Epithelial cell of esophagus (primary cell): ENCODE data around the gene GOLGA8B.
"Not testable (repeated sequence)": the region's sequence is repeated elsewhere in the genome, so short reads cannot be mapped to it uniquely, and the experiment has no call there.

Source experiments
- DNase-seq: peaks from one replicate; pipeline ENCODE4 v3.0.0; 2010; ENCODE audit warnings: low read depth
- H3K4me3 ChIP-seq: 2 replicates; pipeline ENCODE4 v1.5.1; 2011; ENCODE audit warnings: mild to moderate bottlenecking, low read length, control low read depth
- TF ChIP-seq, protein P1 (sequence below): IDR thresholded peaks from 2 replicates; pipeline ENCODE4 v1.5.1; 2011; ENCODE audit warnings: low read depth, mild to moderate bottlenecking, low read length, control low read depth, inconsistent platforms; ENCODE audit not compliant: insufficient read depth; ENCODE audit errors: missing control alignments

The GOLGA8B gene

DNA sequence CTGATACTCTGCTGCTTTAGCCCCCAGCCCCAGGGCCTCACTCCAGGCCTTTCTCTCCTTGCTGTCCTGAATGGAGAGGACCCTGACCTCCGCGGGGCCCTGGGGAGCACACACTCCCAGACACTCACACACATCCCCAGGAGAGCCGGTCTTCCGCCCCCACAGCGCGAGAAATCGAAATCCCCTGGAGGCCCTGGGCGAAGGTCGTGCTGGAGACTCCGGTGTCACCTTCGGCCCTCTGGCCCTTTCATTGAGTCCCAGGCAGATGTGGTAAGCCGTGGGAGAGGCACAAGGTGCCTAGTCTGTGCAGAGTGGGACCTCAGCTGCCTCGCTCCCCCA is 848 bp upstream of the GOLGA8B start:
- TF ChIP-seq, protein P1, sequence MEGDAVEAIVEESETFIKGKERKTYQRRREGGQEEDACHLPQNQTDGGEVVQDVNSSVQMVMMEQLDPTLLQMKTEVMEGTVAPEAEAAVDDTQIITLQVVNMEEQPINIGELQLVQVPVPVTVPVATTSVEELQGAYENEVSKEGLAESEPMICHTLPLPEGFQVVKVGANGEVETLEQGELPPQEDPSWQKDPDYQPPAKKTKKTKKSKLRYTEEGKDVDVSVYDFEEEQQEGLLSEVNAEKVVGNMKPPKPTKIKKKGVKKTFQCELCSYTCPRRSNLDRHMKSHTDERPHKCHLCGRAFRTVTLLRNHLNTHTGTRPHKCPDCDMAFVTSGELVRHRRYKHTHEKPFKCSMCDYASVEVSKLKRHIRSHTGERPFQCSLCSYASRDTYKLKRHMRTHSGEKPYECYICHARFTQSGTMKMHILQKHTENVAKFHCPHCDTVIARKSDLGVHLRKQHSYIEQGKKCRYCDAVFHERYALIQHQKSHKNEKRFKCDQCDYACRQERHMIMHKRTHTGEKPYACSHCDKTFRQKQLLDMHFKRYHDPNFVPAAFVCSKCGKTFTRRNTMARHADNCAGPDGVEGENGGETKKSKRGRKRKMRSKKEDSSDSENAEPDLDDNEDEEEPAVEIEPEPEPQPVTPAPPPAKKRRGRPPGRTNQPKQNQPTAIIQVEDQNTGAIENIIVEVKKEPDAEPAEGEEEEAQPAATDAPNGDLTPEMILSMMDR = no peak
- DNase-seq = no peak
- peak overlapping the region; percentile 68 for H3K4me3 ChIP-seq

DNA sequence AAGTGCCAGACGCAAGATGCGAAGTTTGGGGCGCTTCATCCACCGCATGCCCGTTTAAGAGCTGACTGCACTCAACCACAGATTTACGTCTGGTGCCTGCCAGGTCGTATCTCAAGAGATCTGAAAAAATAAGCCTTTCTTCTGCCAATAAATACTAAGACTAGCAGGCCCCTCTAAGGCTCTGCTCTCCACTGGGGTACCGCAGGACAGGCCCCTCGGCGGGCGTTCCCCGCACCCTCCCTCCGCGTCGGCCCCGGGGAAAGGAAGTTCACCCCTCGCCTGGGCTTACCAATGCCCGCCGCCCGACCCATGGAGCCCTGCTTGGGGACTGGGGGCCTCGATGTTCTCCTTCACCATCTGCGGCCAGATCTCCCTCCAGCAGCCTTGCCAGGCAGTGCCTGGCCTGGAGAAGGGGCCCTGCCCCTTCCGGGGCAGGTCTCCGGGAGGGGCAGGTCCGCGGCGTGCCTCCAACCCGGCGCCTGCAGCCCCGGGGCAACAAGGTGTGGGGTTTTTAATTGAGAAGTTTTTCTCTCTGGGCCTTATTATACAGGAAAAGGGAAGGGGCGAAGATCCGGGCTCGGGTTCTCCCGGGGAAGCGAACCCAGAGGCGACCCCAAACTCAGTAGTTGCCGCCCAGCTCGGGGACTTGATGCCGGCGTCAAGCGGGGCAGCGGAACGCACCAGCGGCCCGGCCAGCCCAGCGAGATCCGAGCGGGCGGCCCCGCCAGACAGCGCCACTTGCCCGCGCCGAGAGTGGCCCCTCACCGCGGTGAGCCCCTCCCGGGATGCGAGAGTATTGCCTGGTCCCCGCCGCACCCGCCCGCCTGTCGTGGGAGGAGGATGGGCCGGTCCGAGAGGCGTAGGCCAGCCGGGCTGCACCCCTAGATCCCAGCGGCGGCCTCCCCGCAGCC is 735 bp downstream of the GOLGA8B start:
- TF ChIP-seq, protein P1 = no peak
- H3K4me3 ChIP-seq = peak overlapping the region; percentile 68
- DNase-seq = peak; percentile 59

DNA sequence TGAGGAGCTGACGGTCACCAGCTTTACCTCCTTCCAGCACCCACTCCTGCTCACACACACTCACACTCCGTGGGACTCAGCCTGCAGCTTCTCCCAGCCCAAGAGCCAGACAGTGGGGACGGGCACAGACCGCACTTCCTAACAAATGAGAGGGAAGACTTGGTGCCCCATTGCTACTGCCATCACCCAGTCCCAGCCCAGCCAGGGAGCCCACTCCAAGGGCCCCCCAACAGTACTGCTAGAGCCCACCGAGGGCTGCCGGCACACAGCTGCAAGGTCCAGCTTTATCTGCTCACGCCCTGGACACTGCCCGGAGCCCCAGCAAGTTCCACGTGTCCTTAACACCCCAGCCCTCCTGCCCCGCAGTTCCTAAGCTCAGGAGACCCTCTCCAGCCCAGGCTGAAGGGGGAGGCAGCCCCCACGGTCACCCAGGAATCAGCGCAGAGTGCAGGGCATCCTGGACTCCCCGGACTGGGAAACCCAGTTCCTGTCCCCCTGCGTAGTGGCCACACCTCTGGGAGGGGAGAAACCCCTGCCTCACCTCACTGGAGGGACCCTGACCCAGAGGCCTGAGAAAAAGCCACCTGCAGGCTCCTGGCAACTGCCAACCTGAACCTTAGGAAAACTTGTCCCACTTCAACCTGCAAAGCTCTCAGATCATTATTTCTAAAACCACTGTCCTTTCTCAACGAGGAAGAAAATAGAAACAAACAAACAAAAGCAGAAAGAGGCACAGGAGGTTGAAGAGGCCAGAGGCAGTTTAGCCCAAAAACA is 1.6 kb downstream of the GOLGA8B start:
- DNase-seq = not testable (repeated sequence)
- H3K4me3 ChIP-seq = peak overlapping the region; percentile 68

DNA sequence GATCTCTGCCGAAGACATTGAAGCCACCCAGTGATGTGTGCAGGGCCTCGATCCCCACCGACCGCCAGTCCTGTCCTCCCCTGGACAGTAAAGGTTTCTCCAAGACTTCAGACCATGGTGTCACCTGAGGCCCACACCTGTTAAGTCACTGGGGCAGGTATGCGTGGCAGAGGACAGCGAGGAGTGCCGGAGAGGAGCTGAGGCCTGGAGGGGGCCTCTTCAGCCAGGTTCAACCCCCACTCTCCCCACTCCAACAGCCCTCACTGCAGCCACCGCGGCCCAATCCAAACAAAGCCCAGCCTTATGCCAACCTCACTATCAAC is 2.4 kb downstream of the GOLGA8B start:
- H3K4me3 ChIP-seq = no peak overlapping the region
- TF ChIP-seq, protein P1 = no peak
- no peak for DNase-seq

DNA sequence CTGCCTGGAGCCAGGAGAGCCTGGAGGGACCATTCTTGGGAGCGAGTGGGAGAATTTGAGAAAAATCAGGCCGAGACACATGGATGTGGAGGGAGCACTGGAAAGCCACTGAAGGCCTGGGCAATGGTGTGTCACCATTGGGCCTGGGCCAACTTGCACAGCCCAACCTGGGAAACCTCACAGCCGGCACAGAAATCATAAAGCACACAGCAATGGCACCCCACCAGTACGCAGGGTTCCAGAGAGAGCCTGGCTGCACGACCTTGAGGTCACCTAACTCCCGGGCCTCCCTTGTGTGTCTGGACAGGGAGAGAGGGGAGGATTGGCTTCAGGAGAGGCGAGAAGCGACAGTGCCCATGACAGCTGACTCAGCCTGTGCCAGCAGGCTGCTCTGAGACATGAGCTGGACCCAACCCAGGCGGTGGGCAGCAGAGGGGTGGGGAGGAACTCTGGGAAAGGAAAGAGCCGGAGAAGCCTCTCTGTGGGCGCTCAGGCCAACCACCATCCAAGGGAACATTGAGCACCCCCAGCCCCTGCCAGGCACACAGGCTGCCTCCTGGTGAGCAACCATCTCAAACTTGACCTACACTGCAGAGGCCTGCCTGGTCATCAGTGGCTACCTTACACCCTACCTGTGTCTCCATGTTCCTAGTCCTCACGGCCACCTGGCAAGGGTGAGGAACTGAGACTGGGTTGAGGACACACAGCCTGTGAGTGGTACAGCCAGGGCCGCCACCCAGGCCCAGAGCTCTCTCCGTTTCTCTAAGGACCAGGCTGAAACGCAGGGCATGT is 3.0 kb downstream of the GOLGA8B start:
- DNase-seq, H3K4me3 ChIP-seq: not testable (repeated sequence)

DNA sequence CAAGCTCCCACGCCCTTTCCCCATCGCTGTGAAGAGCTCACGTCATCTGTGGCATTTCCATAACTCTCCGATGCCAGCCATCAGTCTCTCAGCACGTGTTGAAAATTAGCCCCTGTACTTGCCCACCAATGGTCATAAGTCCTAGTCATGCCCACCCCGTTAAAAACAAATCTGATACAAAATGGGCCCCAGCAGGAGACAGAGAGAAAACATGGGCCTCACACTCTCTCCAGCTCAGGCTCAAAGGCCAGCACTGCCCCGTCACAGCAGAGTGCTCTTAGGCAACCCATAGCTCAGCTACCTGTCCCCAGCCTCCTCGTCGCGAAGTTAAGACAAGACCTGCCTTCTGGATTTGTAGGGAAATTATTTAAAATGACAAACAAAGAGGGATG is 5.2 kb downstream of the GOLGA8B start:
- DNase-seq = no peak

DNA sequence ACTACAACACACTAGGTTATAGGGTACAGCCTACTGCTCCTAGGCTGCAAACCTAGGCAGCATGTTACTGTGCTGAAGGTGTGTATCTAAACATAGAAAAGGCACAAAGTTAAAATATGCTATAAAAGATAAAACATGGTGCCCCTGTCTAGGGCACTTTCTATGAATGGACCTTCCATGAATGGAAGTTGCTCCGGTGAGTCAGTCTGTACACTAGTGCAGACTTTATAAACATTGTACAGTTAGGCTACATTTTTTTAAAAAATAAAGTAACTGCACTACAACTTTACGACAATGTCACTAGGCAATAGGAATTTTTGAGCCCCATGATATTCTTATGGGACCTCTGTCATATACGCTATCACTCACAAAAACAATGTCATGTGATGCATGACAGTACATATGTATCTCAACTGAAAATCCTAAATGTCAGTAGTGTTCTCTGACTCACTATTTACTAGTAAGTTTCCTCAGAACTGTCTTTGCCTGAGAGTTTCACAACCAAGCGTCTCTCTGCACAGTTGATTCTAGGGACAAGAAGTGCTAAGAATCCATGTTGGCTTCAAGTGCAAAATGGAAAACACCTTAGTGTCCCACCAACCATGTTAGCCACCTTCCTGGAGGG is 5.7 kb downstream of the GOLGA8B start:
- peak; percentile 48 for DNase-seq
- not testable (repeated sequence) for H3K4me3 ChIP-seq

More for the DNA sequence above, 5.2 kb downstream of the GOLGA8B start:
- TF ChIP-seq, protein P1 = no peak
- no peak overlapping the region for H3K4me3 ChIP-seq

DNA sequence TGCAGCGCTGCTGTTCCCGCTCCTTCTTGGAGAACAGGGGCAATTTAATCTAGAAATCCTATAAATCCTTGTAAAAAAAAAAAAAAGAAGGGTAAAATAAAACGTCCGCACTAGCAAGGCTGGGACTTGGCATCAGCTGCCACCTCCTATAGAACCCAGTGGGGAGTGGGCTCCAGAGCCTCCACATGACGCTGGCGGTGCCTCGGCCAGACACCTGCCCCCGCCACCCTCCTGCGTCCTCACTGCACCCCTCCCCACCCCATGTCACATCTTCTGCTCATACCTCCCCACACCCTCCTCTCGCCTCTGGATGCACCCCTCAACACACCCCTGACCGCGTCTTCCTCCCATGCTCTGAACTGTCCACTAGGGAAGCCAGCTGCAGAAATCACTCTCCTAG is 8.4 kb downstream of the GOLGA8B start:
- not testable (repeated sequence) for H3K4me3 ChIP-seq, DNase-seq

DNA sequence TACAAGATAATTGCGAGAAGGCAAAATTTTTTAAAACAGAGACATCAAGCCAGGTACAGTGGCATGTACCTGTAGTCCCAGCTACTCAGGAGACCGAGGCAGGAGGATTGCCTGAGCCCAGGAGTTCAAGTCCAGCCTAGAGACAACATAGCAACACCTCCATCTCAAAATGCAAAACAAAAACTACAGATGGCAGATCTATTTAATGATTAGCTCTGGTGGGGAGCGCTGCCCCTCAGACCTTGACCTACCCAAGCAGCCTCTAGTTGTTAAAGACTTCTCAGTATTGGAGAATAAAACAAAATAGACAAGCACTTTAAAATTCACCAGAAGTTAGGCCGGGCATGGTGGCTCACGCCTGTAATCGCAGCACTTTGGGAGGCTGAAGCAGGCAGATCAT is 10.5 kb downstream of the GOLGA8B start:
- not testable (repeated sequence) for DNase-seq, H3K4me3 ChIP-seq

DNA sequence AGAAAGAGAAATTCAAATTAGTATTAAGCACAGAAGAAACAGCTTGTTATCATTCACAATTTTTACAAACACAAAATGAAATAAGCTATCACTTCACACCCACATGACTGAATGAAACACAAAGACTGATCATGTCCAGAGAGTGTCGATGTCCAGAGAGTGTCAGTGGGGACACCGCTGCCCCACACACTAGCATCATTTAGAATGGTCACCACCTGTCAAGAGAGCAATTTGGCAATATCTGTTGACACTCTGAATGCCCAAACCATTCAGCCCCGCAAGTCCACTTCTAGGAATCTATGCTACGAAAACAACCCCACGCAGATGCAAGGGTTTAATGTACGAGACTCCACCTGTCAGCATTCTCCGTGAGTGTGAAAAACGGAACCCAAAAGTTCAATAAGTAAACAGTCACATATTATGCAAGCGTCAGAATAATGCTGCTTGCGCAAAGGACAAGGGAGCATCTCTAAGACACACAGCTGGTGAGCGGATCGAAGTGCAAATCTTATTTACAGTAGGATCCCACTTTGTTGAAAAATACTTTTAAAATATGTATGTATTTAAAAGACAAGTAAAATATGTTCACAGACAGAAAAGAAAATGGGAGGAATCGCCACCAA is 11.3 kb downstream of the GOLGA8B start:
- DNase-seq = not testable (repeated sequence)

DNA sequence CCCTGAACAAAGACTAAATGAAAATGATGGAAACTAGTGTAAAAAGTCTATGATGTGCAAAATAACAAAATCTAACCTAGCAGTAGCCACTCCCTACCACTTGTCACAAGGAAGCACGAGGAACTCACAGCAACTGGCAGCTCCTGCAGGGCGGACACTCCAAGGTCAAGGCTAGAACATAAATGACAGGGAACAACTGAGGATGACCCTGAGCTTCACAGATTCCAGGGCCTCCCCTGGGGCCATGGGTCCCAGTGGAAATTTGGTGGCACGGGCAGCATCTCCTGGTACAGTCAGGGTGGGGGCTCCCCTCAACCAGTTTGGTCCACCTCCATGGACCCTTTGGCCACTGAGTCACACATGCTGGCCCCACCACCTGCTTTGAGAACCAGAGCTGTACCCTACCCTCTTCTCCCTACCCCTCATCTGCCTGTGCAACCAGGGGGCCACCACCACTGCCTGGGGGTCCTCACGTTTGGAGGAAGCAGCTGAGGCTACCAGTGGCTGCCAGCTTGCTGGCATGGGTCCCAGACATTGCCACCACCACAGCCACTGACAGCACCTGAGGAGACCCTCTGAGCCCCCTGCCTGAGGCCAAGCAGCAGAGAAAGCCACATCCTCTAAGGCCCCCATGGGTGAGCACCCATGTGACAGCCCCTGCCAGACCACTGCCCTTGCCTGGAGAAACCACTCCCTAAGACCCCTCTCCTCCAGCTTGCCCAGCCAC is 13.6 kb downstream of the GOLGA8B start:
- DNase-seq, H3K4me3 ChIP-seq: not testable (repeated sequence)

More for the DNA sequence above, 11.3 kb downstream of the GOLGA8B start:
- H3K4me3 ChIP-seq = not testable (repeated sequence)

DNA sequence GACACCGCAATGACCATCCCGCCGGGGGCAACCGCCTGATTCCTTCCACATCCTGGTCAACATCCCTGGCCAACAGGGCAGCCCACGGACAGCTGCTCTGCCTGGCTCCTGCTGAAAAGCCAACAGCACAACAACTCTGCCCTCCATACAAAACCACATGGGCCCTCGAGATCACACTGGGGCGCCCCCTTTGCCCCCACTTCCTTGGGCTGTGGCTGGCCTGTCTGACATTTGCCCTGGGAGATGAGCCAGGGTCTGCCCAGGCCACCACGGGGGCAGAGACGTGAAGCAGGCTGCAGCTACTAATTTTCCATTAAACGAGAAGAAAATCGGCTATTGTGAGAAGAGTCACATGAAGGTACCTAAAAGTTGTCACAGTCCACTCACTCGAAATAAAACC is 16.3 kb downstream of the GOLGA8B start:
- DNase-seq, H3K4me3 ChIP-seq: not testable (repeated sequence)
